ENCODE data around the gene INPP5B. TPM values are rescaled to one million over a fixed set of nuclear protein-coding genes. Genes with fewer than 3 reads are reported as not detected.

INPP5B gene
- total and polyA plus RNA-seq, 2 of the 13 experiments (the other 11 are each of a cell fraction or from before 2014, with no cell fraction given) = 9.0 to 9.8 TPM

DNA sequence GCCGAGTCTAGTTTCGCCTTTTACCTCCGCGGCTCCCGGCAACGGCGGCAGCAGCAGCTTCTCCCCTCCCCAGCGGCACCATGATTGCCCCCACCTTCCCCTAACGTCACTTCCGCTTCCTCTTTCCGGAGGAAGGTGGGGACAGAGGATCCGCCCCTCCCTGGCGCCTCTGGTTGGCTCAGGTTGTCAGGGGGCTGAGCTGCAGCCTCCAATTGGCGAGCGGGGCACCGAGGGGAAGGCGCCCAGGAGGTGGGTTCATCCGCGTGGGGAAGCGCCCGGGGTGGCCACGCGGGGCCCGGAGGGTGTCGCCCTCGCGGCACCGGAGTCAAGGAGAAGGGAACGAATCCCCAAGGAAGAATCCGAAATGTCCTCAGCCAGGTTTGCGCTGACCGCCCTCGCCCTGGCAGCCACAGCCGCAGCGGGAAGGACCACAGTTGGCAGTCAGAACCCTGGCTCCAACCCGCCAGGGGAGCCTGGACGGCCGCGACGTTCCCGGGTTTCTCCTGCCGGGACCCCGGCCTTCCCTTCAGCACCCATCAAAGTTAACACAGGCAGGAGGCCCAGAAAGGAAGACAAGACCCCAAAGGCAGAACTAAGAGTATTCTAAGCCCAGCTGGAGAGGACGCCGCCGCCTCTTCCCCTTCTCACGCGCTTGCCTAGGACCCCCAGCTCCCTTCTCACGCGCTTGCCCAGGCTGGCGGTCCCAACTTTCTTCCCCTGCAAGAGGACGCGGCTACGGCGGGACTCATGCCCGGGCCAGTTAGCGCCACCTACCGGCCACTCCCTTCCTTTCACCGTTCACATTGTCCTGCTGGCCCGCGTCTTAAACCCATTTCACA lies 87.1 kb downstream of the INPP5B start, which contains the start of gene MTF1 (continued):
- TF ChIP-seq ZNF614 (CRISPR knock-in tag; IDR thresholded peaks at IDR 0.05; ENCODE audit: borderline replicate concordance) (0 out of 2 replicates have a peak, but pooled peaks have one; percentile 23), MIER3 (CRISPR knock-in tag; IDR thresholded peaks at IDR 0.05; ENCODE audit: borderline replicate concordance) (peak; percentile 46; the same call in 1 of the 2 replicates), ZSCAN12 (CRISPR knock-in tag; IDR thresholded peaks at IDR 0.05) (no peak), ZNF180 (CRISPR knock-in tag; IDR thresholded peaks at IDR 0.05; ENCODE audit: borderline replicate concordance, low read depth) (no peak), ZNF674 (CRISPR knock-in tag; IDR thresholded peaks at IDR 0.05; ENCODE audit: low read depth) (no peak), ZNF230 (CRISPR knock-in tag; IDR thresholded peaks at IDR 0.05) (peak; percentile 86), SSRP1 (CRISPR knock-in tag; IDR thresholded peaks at IDR 0.05) (no peak), ZNF124 (CRISPR knock-in tag; IDR thresholded peaks at IDR 0.05) (0 out of 2 replicates have a peak, but pooled peaks have one; percentile 42), ZNF607 (CRISPR knock-in tag; IDR thresholded peaks at IDR 0.05; ENCODE audit: borderline replicate concordance) (peak; percentile 75; the same call in 1 of the 2 replicates), ZNF205 (CRISPR knock-in tag; IDR thresholded peaks at IDR 0.05) (peak; percentile 17; the same call in 1 of the 2 replicates), ZNF713 (CRISPR knock-in tag; IDR thresholded peaks at IDR 0.05) (no peak; the same call in 1 of the 2 replicates), ATM (IDR thresholded peaks at IDR 0.05; ENCODE audit: borderline replicate concordance) (no peak), TAF1 (CRISPR knock-in tag; IDR thresholded peaks at IDR 0.05) (peak; percentile 83), ZFP36L1 (CRISPR knock-in tag; IDR thresholded peaks at IDR 0.05) (0 out of 2 replicates have a peak, but pooled peaks have one; percentile 55), HCFC1 (IDR thresholded peaks at IDR 0.05; ENCODE audit: low read depth, low read length) (peak; percentile 57; the same call in 1 of the 2 replicates), NR2F2 (IDR thresholded peaks at IDR 0.05; ENCODE audit: borderline replicate concordance, low read depth) (no peak; the same call in 1 of the 2 replicates), HNRNPLL (IDR thresholded peaks at IDR 0.05; ENCODE audit: low read depth, low read length, poor library complexity, severe bottlenecking) (peak; percentile 38), MAFG (CRISPR knock-in tag; IDR thresholded peaks at IDR 0.05) (no peak)
- TF ChIP-seq, protein P1, sequence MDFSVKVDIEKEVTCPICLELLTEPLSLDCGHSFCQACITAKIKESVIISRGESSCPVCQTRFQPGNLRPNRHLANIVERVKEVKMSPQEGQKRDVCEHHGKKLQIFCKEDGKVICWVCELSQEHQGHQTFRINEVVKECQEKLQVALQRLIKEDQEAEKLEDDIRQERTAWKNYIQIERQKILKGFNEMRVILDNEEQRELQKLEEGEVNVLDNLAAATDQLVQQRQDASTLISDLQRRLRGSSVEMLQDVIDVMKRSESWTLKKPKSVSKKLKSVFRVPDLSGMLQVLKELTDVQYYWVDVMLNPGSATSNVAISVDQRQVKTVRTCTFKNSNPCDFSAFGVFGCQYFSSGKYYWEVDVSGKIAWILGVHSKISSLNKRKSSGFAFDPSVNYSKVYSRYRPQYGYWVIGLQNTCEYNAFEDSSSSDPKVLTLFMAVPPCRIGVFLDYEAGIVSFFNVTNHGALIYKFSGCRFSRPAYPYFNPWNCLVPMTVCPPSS (IDR thresholded peaks at IDR 0.05) = no peak
- TF ChIP-seq, protein P2, sequence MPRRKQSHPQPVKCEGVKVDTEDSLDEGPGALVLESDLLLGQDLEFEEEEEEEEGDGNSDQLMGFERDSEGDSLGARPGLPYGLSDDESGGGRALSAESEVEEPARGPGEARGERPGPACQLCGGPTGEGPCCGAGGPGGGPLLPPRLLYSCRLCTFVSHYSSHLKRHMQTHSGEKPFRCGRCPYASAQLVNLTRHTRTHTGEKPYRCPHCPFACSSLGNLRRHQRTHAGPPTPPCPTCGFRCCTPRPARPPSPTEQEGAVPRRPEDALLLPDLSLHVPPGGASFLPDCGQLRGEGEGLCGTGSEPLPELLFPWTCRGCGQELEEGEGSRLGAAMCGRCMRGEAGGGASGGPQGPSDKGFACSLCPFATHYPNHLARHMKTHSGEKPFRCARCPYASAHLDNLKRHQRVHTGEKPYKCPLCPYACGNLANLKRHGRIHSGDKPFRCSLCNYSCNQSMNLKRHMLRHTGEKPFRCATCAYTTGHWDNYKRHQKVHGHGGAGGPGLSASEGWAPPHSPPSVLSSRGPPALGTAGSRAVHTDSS (CRISPR knock-in tag; conservative IDR thresholded peaks at IDR 0.05) = no peak
- TF ChIP-seq, protein P3, sequence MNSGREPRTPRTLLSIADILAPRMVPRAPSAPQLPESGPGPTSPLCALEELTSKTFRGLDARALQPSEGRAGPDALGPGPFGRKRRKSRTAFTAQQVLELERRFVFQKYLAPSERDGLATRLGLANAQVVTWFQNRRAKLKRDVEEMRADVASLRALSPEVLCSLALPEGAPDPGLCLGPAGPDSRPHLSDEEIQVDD (CRISPR knock-in tag; IDR thresholded peaks at IDR 0.05; ENCODE audit: borderline replicate concordance) = no peak
- TF ChIP-seq, protein P4, sequence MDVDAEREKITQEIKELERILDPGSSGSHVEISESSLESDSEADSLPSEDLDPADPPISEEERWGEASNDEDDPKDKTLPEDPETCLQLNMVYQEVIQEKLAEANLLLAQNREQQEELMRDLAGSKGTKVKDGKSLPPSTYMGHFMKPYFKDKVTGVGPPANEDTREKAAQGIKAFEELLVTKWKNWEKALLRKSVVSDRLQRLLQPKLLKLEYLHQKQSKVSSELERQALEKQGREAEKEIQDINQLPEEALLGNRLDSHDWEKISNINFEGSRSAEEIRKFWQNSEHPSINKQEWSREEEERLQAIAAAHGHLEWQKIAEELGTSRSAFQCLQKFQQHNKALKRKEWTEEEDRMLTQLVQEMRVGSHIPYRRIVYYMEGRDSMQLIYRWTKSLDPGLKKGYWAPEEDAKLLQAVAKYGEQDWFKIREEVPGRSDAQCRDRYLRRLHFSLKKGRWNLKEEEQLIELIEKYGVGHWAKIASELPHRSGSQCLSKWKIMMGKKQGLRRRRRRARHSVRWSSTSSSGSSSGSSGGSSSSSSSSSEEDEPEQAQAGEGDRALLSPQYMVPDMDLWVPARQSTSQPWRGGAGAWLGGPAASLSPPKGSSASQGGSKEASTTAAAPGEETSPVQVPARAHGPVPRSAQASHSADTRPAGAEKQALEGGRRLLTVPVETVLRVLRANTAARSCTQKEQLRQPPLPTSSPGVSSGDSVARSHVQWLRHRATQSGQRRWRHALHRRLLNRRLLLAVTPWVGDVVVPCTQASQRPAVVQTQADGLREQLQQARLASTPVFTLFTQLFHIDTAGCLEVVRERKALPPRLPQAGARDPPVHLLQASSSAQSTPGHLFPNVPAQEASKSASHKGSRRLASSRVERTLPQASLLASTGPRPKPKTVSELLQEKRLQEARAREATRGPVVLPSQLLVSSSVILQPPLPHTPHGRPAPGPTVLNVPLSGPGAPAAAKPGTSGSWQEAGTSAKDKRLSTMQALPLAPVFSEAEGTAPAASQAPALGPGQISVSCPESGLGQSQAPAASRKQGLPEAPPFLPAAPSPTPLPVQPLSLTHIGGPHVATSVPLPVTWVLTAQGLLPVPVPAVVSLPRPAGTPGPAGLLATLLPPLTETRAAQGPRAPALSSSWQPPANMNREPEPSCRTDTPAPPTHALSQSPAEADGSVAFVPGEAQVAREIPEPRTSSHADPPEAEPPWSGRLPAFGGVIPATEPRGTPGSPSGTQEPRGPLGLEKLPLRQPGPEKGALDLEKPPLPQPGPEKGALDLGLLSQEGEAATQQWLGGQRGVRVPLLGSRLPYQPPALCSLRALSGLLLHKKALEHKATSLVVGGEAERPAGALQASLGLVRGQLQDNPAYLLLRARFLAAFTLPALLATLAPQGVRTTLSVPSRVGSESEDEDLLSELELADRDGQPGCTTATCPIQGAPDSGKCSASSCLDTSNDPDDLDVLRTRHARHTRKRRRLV (CRISPR knock-in tag; IDR thresholded peaks at IDR 0.05) = peak; percentile 48; the same call in 1 of the 2 replicates
